ENCODE results near the gene TLK2.
"Not testable (repeated sequence)": the region's sequence is repeated elsewhere in the genome, so short reads cannot be mapped to it uniquely, and the experiment has no call there.

The TLK2 gene

DNA sequence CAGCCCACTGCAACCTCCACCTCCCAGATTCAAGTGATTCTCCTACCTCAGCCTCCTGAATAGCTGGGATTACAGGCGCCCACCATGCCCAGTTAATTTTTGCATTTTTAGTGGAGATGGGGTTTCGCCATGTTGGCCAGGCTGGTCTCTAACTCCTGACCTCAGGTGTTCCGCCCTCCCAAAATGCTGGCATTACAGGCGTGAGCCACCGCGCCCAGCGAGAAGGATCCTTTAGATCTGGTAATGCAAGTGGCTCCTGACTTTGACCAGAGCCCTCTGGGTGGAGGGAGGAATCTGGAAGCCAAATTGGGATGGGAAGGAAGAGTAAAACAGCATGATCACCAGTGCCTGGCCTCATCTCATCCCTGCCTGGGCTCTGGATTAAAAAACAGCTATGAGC lies 13.4 kb upstream of the TLK2 start:
- not testable (repeated sequence) for H3K9ac ChIP-seq (ENCODE audit: low read depth, low read length, poor library complexity); H3K36me3 ChIP-seq (replicated peaks in 1 of 2; ENCODE audit: control insufficient read depth in 2 of 2, insufficient read depth in 2 of 2, low read length in 2 of 2); H3K23ac ChIP-seq (ENCODE audit: low read depth, low read length, poor library complexity); H2BK15ac ChIP-seq (ENCODE audit: low read length); H3K18ac ChIP-seq (ENCODE audit: low read length); H3K79me1 ChIP-seq (ENCODE audit: low read depth, low read length); H3K4me3 ChIP-seq (ENCODE audit: low read length in 2 of 2); H3K27me3 ChIP-seq (ENCODE audit: control insufficient read depth in 3 of 3, insufficient read depth in 3 of 3, low read depth in 1 of 3, low read length in 3 of 3); H2BK120ac ChIP-seq (ENCODE audit: low read depth, low read length); H3K4me1 ChIP-seq (ENCODE audit: control insufficient read depth in 2 of 2, insufficient read depth in 1 of 2, low read depth in 1 of 2, low read length in 2 of 2); H3K4me2 ChIP-seq (ENCODE audit: insufficient read depth, low read length, poor library complexity, severe bottlenecking); H2AFZ ChIP-seq (ENCODE audit: low read length); H4K91ac ChIP-seq (ENCODE audit: low read depth, low read length, poor library complexity); H4K8ac ChIP-seq (ENCODE audit: low read depth, low read length); H2AK5ac ChIP-seq (ENCODE audit: low read depth, low read length); H2BK5ac ChIP-seq (ENCODE audit: low read length); H3K9me3 ChIP-seq (replicated peaks in 1 of 2; ENCODE audit: control insufficient read depth in 2 of 2, insufficient read depth in 1 of 2, low read depth in 1 of 2, low read length in 2 of 2); DNase-seq (ENCODE audit: low spot score); H3K27ac ChIP-seq (replicated peaks; ENCODE audit: low read length); H3K4ac ChIP-seq (ENCODE audit: low read length); H3K14ac ChIP-seq (ENCODE audit: low read length)
- peak overlapping the region; percentile 22 for H2BK12ac ChIP-seq (ENCODE audit: low read length)
- no CpG with 5 or more reads among the region's 7 CpGs for WGBS, 2 donors (ENCODE audit: extremely low coverage in 2 of 2, insufficient read length in 2 of 2, insufficient replicate concordance in 1 of 2)

DNA sequence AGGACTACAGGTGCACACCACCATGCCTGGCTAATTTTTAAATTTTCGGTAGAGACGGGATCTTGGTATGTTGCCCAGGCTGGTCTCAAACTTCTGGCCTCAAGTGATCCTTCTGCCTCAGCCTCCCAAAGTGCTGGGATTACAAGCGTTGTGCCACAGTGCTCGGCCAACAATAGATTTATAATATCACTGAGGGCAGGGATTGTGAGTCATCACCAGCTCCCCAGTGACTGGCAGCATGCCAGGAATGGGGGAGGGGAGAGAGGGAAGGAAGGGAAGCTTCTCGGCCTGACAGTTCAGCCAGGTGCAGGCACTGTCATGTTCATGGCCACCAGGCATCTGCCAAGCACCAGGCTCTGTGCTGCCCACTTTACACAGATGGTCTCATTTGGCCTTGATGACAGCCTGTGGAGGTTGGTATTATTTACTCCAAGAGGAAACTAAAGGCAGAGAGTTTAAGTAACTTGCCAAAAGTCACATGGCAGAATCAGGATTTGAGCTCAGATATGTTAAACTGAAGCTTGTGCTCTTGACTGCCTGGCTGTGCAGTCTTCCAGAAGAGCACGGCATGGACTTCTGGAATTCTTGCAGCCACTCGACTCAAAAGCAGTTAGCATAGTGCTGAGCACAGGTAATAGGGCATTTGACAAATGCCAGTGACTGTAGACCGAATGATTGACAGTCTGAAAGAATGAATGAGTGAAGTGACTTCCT lies 7.8 kb upstream of the TLK2 start:
- H3K9ac ChIP-seq (ENCODE audit: low read depth, low read length, poor library complexity); H3K4me1 ChIP-seq (ENCODE audit: control insufficient read depth in 2 of 2, insufficient read depth in 1 of 2, low read depth in 1 of 2, low read length in 2 of 2); H3K9me3 ChIP-seq (replicated peaks in 1 of 2; ENCODE audit: control insufficient read depth in 2 of 2, insufficient read depth in 1 of 2, low read depth in 1 of 2, low read length in 2 of 2); H3K36me3 ChIP-seq (replicated peaks in 1 of 2; ENCODE audit: control insufficient read depth in 2 of 2, insufficient read depth in 2 of 2, low read length in 2 of 2); H2BK15ac ChIP-seq (ENCODE audit: low read length); DNase-seq (ENCODE audit: low spot score); H3K4me2 ChIP-seq (ENCODE audit: insufficient read depth, low read length, poor library complexity, severe bottlenecking); H4K8ac ChIP-seq (ENCODE audit: low read depth, low read length); H2BK5ac ChIP-seq (ENCODE audit: low read length); H3K18ac ChIP-seq (ENCODE audit: low read length); H2AK5ac ChIP-seq (ENCODE audit: low read depth, low read length); H3K27me3 ChIP-seq (ENCODE audit: control insufficient read depth in 3 of 3, insufficient read depth in 3 of 3, low read depth in 1 of 3, low read length in 3 of 3); H3K23ac ChIP-seq (ENCODE audit: low read depth, low read length, poor library complexity); H3K4ac ChIP-seq (ENCODE audit: low read length); H3K27ac ChIP-seq (replicated peaks; ENCODE audit: low read length); H4K91ac ChIP-seq (ENCODE audit: low read depth, low read length, poor library complexity); H3K14ac ChIP-seq (ENCODE audit: low read length); H3K79me1 ChIP-seq (ENCODE audit: low read depth, low read length); H2AFZ ChIP-seq (ENCODE audit: low read length); H2BK12ac ChIP-seq (ENCODE audit: low read length); H2BK120ac ChIP-seq (ENCODE audit: low read depth, low read length); H3K4me3 ChIP-seq (ENCODE audit: low read length in 2 of 2): not testable (repeated sequence)
- no CpG with 5 or more reads among the region's 8 CpGs for WGBS, 2 donors (ENCODE audit: extremely low coverage in 2 of 2, insufficient read length in 2 of 2, insufficient replicate concordance in 1 of 2)

DNA sequence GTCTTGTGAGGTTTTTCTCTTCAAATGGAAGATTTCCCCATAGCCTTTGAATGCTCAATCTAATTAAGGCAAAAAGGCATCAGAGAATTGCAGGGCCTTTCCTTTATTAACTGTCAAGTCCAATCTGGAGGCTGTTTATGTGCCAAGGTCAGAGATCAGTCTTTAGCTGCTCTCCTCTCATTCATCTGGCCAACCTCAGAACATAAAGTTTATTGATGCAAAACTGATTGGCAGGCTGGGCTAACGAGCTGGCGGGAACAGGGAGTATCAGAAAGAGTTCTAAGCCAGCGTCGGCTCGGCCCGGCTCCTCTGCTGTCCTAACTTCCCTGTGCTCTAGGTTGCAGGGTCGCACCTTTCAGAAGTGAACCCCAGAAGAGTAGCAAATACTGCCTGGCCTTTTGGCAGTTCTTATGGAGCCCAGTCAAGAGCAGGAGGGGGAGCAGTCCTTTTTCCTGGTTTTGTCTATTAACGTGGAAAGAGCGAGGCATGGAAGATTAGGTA lies 7.2 kb upstream of the TLK2 start:
- not testable (repeated sequence) for H3K36me3 ChIP-seq (replicated peaks in 1 of 2; ENCODE audit: control insufficient read depth in 2 of 2, insufficient read depth in 2 of 2, low read length in 2 of 2); H3K18ac ChIP-seq (ENCODE audit: low read length); H2BK120ac ChIP-seq (ENCODE audit: low read depth, low read length); H2BK15ac ChIP-seq (ENCODE audit: low read length); H3K4me3 ChIP-seq (ENCODE audit: low read length in 2 of 2); H2BK12ac ChIP-seq (ENCODE audit: low read length); H3K14ac ChIP-seq (ENCODE audit: low read length); H3K79me1 ChIP-seq (ENCODE audit: low read depth, low read length); H3K9me3 ChIP-seq (replicated peaks in 1 of 2; ENCODE audit: control insufficient read depth in 2 of 2, insufficient read depth in 1 of 2, low read depth in 1 of 2, low read length in 2 of 2); H3K4ac ChIP-seq (ENCODE audit: low read length); H2AFZ ChIP-seq (ENCODE audit: low read length); DNase-seq (ENCODE audit: low spot score); H3K9ac ChIP-seq (ENCODE audit: low read depth, low read length, poor library complexity); H2AK5ac ChIP-seq (ENCODE audit: low read depth, low read length); H3K27ac ChIP-seq (replicated peaks; ENCODE audit: low read length); H4K91ac ChIP-seq (ENCODE audit: low read depth, low read length, poor library complexity); H2BK5ac ChIP-seq (ENCODE audit: low read length); H3K23ac ChIP-seq (ENCODE audit: low read depth, low read length, poor library complexity); H3K4me1 ChIP-seq (ENCODE audit: control insufficient read depth in 2 of 2, insufficient read depth in 1 of 2, low read depth in 1 of 2, low read length in 2 of 2); H3K27me3 ChIP-seq (ENCODE audit: control insufficient read depth in 3 of 3, insufficient read depth in 3 of 3, low read depth in 1 of 3, low read length in 3 of 3); H3K4me2 ChIP-seq (ENCODE audit: insufficient read depth, low read length, poor library complexity, severe bottlenecking); H4K8ac ChIP-seq (ENCODE audit: low read depth, low read length)
- WGBS, 2 donors (ENCODE audit: extremely low coverage in 2 of 2, insufficient read length in 2 of 2, insufficient replicate concordance in 1 of 2) = no CpG with 5 or more reads among the region's 9 CpGs

GRCh38 chr17:62473030-62473982 lies 5.3 kb upstream of the TLK2 start:
- not testable (repeated sequence) for H2AFZ ChIP-seq (ENCODE audit: low read length); H2BK15ac ChIP-seq (ENCODE audit: low read length); H3K4me3 ChIP-seq (ENCODE audit: low read length in 2 of 2); H3K4ac ChIP-seq (ENCODE audit: low read length); H3K9ac ChIP-seq (ENCODE audit: low read depth, low read length, poor library complexity); H4K91ac ChIP-seq (ENCODE audit: low read depth, low read length, poor library complexity); H3K27me3 ChIP-seq (ENCODE audit: control insufficient read depth in 3 of 3, insufficient read depth in 3 of 3, low read depth in 1 of 3, low read length in 3 of 3); H3K4me2 ChIP-seq (ENCODE audit: insufficient read depth, low read length, poor library complexity, severe bottlenecking); H3K79me1 ChIP-seq (ENCODE audit: low read depth, low read length); H3K27ac ChIP-seq (replicated peaks; ENCODE audit: low read length); H4K8ac ChIP-seq (ENCODE audit: low read depth, low read length); H3K23ac ChIP-seq (ENCODE audit: low read depth, low read length, poor library complexity); H3K9me3 ChIP-seq (replicated peaks in 1 of 2; ENCODE audit: control insufficient read depth in 2 of 2, insufficient read depth in 1 of 2, low read depth in 1 of 2, low read length in 2 of 2); DNase-seq (ENCODE audit: low spot score); H3K36me3 ChIP-seq (replicated peaks in 1 of 2; ENCODE audit: control insufficient read depth in 2 of 2, insufficient read depth in 2 of 2, low read length in 2 of 2); H3K18ac ChIP-seq (ENCODE audit: low read length); H2BK120ac ChIP-seq (ENCODE audit: low read depth, low read length); H2BK12ac ChIP-seq (ENCODE audit: low read length); H3K14ac ChIP-seq (ENCODE audit: low read length); H3K4me1 ChIP-seq (ENCODE audit: control insufficient read depth in 2 of 2, insufficient read depth in 1 of 2, low read depth in 1 of 2, low read length in 2 of 2); H2BK5ac ChIP-seq (ENCODE audit: low read length); H2AK5ac ChIP-seq (ENCODE audit: low read depth, low read length)
- no CpG with 5 or more reads among the region's 8 CpGs for WGBS, 2 donors (ENCODE audit: extremely low coverage in 2 of 2, insufficient read length in 2 of 2, insufficient replicate concordance in 1 of 2)

All from neuronal stem cell (in vitro differentiated cells).